ENCODE results near the gene SFR1.
A peak's percentile ranks its signal among the peaks of the same experiment; 100 is the strongest.

SFR1 gene

GRCh38 chr10:104117839-104118323 lies 4.1 kb upstream of the SFR1 start:
- Histone ChIP-seq H3F3A (ENCODE audit: insufficient read depth, low read length) (peaks cover 24% of the 10 kb centered on the region), H3K9me2 (replicated peaks; ENCODE audit: insufficient read depth, low read length) (no peaks in the 10 kb centered on the region), H4K20me1 (ENCODE audit: insufficient read depth, low read length) (no peaks in the 10 kb centered on the region), H2AFZ (ENCODE audit: low read length) (no peak overlapping the region), H3K27me3 (replicated peaks; ENCODE audit: insufficient read depth, low read length) (no peaks in the 10 kb centered on the region), H3K4me3 (ENCODE audit: low read length) (no peak overlapping the region), H3K27ac (ENCODE audit: low read length) (no peak overlapping the region), H3K4me1 (ENCODE audit: low read length) (peaks cover 12% of the 10 kb centered on the region), H3K9ac (ENCODE audit: low read length) (no peak overlapping the region), H3K9me3 (replicated peaks; ENCODE audit: insufficient read depth, low read length) (no peaks in the 10 kb centered on the region), H3K36me3 (replicated peaks; ENCODE audit: insufficient read depth, low read length) (no peaks in the 10 kb centered on the region), H3K4me2 (ENCODE audit: low read depth, low read length) (no peak overlapping the region), H3K79me2 (ENCODE audit: low read length) (no peaks in the 10 kb centered on the region)
- TF ChIP-seq EZH2phosphoT487 (IDR thresholded peaks at IDR 0.05; ENCODE audit: low read length) (no peak), CTCF (IDR thresholded peaks at IDR 0.05; ENCODE audit: low read length) (no peak), EZH2 (optimal IDR thresholded peaks at IDR 0.05; ENCODE audit: low read depth, low read length) (no peak)
- no peak for DNase-seq

GRCh38 chr10:104119996-104120395 lies 2.0 kb upstream of the SFR1 start:
- no peak for DNase-seq
- H3K27ac ChIP-seq (ENCODE audit: low read length), result peak overlapping the region; percentile 99; the same call in 1 of the 2 replicates

GRCh38 chr10:104120512-104120902 lies 1.5 kb upstream of the SFR1 start:
- no peak for TF ChIP-seq CTCF (IDR thresholded peaks at IDR 0.05; ENCODE audit: low read length)
- TF ChIP-seq EZH2 (optimal IDR thresholded peaks at IDR 0.05; ENCODE audit: low read depth, low read length), result no peak
- no peak for TF ChIP-seq EZH2phosphoT487 (IDR thresholded peaks at IDR 0.05; ENCODE audit: low read length)
- Histone ChIP-seq H3K27me3 (replicated peaks; ENCODE audit: insufficient read depth, low read length) (no peaks in the 10 kb centered on the region), H2AFZ (ENCODE audit: low read length) (peak overlapping the region; percentile 63), H3F3A (ENCODE audit: insufficient read depth, low read length) (peaks cover 24% of the 10 kb centered on the region), H3K79me2 (ENCODE audit: low read length) (no peaks in the 10 kb centered on the region), H3K9me3 (replicated peaks; ENCODE audit: insufficient read depth, low read length) (no peaks in the 10 kb centered on the region), H3K36me3 (replicated peaks; ENCODE audit: insufficient read depth, low read length) (no peaks in the 10 kb centered on the region), H3K27ac (ENCODE audit: low read length) (peak overlapping the region; percentile 99), H3K9me2 (replicated peaks; ENCODE audit: insufficient read depth, low read length) (no peaks in the 10 kb centered on the region), H3K4me1 (ENCODE audit: low read length) (peaks cover 16% of the 10 kb centered on the region), H3K4me2 (ENCODE audit: low read depth, low read length) (peak overlapping the region; percentile 94), H3K4me3 (ENCODE audit: low read length) (peak overlapping the region; percentile 85), H3K9ac (ENCODE audit: low read length) (peak overlapping the region; percentile 99), H4K20me1 (ENCODE audit: insufficient read depth, low read length) (no peaks in the 10 kb centered on the region)
- DNase-seq, result no peak

More at GRCh38 chr10:104119996-104120395, 2.0 kb upstream of the SFR1 start:
- Histone ChIP-seq H3K79me2 (ENCODE audit: low read length) (no peaks in the 10 kb centered on the region), H3K9ac (ENCODE audit: low read length) (peak overlapping the region; percentile 99; the same call in 1 of the 2 replicates), H4K20me1 (ENCODE audit: insufficient read depth, low read length) (no peaks in the 10 kb centered on the region), H3K4me1 (ENCODE audit: low read length) (peaks cover 16% of the 10 kb centered on the region), H3K4me3 (ENCODE audit: low read length) (peak overlapping the region; percentile 85; the same call in 1 of the 2 replicates), H3K36me3 (replicated peaks; ENCODE audit: insufficient read depth, low read length) (no peaks in the 10 kb centered on the region), H3K9me3 (replicated peaks; ENCODE audit: insufficient read depth, low read length) (no peaks in the 10 kb centered on the region), H3K9me2 (replicated peaks; ENCODE audit: insufficient read depth, low read length) (no peaks in the 10 kb centered on the region), H3F3A (ENCODE audit: insufficient read depth, low read length) (peaks cover 24% of the 10 kb centered on the region), H3K27me3 (replicated peaks; ENCODE audit: insufficient read depth, low read length) (no peaks in the 10 kb centered on the region), H2AFZ (ENCODE audit: low read length) (peak overlapping the region; percentile 63), H3K4me2 (ENCODE audit: low read depth, low read length) (peak overlapping the region; percentile 94)
- TF ChIP-seq CTCF (IDR thresholded peaks at IDR 0.05; ENCODE audit: low read length) (no peak), EZH2phosphoT487 (IDR thresholded peaks at IDR 0.05; ENCODE audit: low read length) (no peak), EZH2 (optimal IDR thresholded peaks at IDR 0.05; ENCODE audit: low read depth, low read length) (no peak)

Measured in MM.1S (cell line).